WTC11 (cell line): ENCODE measurements around the gene SPIRE1. TPM values are rescaled to one million over a fixed set of nuclear protein-coding genes. Genes with fewer than 3 reads are reported as not detected.

Source experiments
- ATAC-seq: fragments of 200-7000 bp; cut with Tn5 transposase; 2 replicates; pipeline ENCODE4 v1.10.0; 2021; ENCODE audit warnings: mild to moderate bottlenecking, moderate library complexity
- Bru-seq: library from RNA; stranded (reverse); fragments of 400-500 nt; gene quantifications from one replicate; lab custom pipeline; 2021; lab: Mats Ljungman, UMichigan
- CTCF ChIA-PET: fragments of 300-600 bp; sonication (Branson Sonifier 250); formaldehyde crosslinking; loops from one replicate; lab custom pipeline; 2021; ENCODE audit warnings: antibody characterized with exemption; lab: Charles Lee
- POLR2A ChIA-PET: fragments of 350-600 bp; sonication (Branson Sonifier 250); formaldehyde crosslinking; loops from one replicate; lab custom pipeline; 2021; ENCODE audit warnings: antibody characterized with exemption; lab: Charles Lee
- DNase-seq: peaks from one replicate; pipeline ENCODE4 v3.0.0; 2021; ENCODE audit warnings: low spot score
- H3K27ac Mint-ChIP-seq: 2 replicates; pipeline ENCODE4 v1.8.0; 2021; ENCODE audit warnings: mixed read lengths
- H3K27me3 Mint-ChIP-seq: 2 replicates; pipeline ENCODE4 v1.8.0; 2021; ENCODE audit warnings: low read depth, mild to moderate bottlenecking, moderate library complexity, mixed read lengths
- H3K36me3 Mint-ChIP-seq: 2 replicates; pipeline ENCODE4 v1.8.0; 2021; ENCODE audit warnings: mixed read lengths
- H3K4me1 Mint-ChIP-seq: 2 replicates; pipeline ENCODE4 v1.8.0; 2022; ENCODE audit warnings: mixed read lengths
- H3K4me3 Mint-ChIP-seq: 2 replicates; pipeline ENCODE4 v1.8.0; 2021; ENCODE audit warnings: mild to moderate bottlenecking, moderate library complexity, mixed read lengths
- H3K9me3 Mint-ChIP-seq: 2 replicates; pipeline ENCODE4 v1.8.0; 2021; ENCODE audit warnings: mixed read lengths
- CBFB ChIP-seq: sonication (generic); formaldehyde crosslinking; IDR thresholded peaks from 2 replicates; pipeline ENCODE4 v1.8.1; 2022; ENCODE audit warnings: mild to moderate bottlenecking, low read depth, missing genetic modification reagents
- CREB1 ChIP-seq: sonication (generic); formaldehyde crosslinking; IDR thresholded peaks from 2 replicates; pipeline ENCODE4 v1.8.0; 2023; ENCODE audit warnings: mild to moderate bottlenecking, missing genetic modification reagents
- CREM ChIP-seq: sonication (generic); formaldehyde crosslinking; IDR thresholded peaks from 2 replicates; pipeline ENCODE4 v1.8.1; 2022; ENCODE audit warnings: mild to moderate bottlenecking, missing genetic modification reagents, moderate library complexity
- E2F5 ChIP-seq: sonication (generic); formaldehyde crosslinking; IDR thresholded peaks from 2 replicates; pipeline ENCODE4 v1.8.1; 2022; ENCODE audit warnings: mild to moderate bottlenecking, moderate library complexity, missing genetic modification reagents
- ETV6 ChIP-seq: sonication (generic); formaldehyde crosslinking; IDR thresholded peaks from 2 replicates; pipeline ENCODE4 v1.8.1; 2022; ENCODE audit warnings: mild to moderate bottlenecking, missing genetic modification reagents
- FOXK1 ChIP-seq: sonication (generic); formaldehyde crosslinking; IDR thresholded peaks from 2 replicates; pipeline ENCODE4 v1.8.0; 2022; ENCODE audit warnings: mild to moderate bottlenecking, moderate library complexity, missing genetic modification reagents
- HMGXB4 ChIP-seq: sonication (generic); formaldehyde crosslinking; IDR thresholded peaks from 2 replicates; pipeline ENCODE4 v1.8.1; 2023; ENCODE audit warnings: mild to moderate bottlenecking, moderate library complexity, missing genetic modification reagents
- IRF2 ChIP-seq: sonication (generic); formaldehyde crosslinking; IDR thresholded peaks from 2 replicates; pipeline ENCODE4 v1.8.0; 2022; ENCODE audit warnings: low read depth, missing genetic modification reagents, borderline replicate concordance
- JAZF1 ChIP-seq: fragments of 250-450 bp; sonication (Bioruptor Pico); IDR thresholded peaks from 2 replicates; pipeline ENCODE4 v1.9.0; 2021; ENCODE audit warnings: moderate library complexity, mild to moderate bottlenecking, inconsistent platforms
- MAX ChIP-seq: sonication (generic); formaldehyde crosslinking; IDR thresholded peaks from 2 replicates; pipeline ENCODE4 v1.8.0; 2022; ENCODE audit warnings: mild to moderate bottlenecking, missing genetic modification reagents
- SMAD4 ChIP-seq: sonication (generic); formaldehyde crosslinking; IDR thresholded peaks from 2 replicates; pipeline ENCODE4 v1.8.0; 2022; ENCODE audit warnings: mild to moderate bottlenecking, missing genetic modification reagents
- SP1 ChIP-seq: sonication (generic); formaldehyde crosslinking; conservative IDR thresholded peaks from 2 replicates; pipeline ENCODE4 v1.8.1; 2022; ENCODE audit warnings: missing genetic modification reagents
- TCF7 ChIP-seq: sonication (generic); formaldehyde crosslinking; IDR thresholded peaks from 2 replicates; pipeline ENCODE4 v1.8.0; 2022; ENCODE audit warnings: mild to moderate bottlenecking, low read depth, missing genetic modification reagents, moderate library complexity
- TEAD4 ChIP-seq: sonication (generic); formaldehyde crosslinking; IDR thresholded peaks from 2 replicates; pipeline ENCODE4 v1.8.0; 2022; ENCODE audit warnings: mild to moderate bottlenecking, missing genetic modification reagents
- TP53 ChIP-seq: sonication (generic); formaldehyde crosslinking; IDR thresholded peaks from 2 replicates; pipeline ENCODE4 v1.8.1; 2023; ENCODE audit warnings: mild to moderate bottlenecking, missing genetic modification reagents
- ZBTB21 ChIP-seq: sonication (generic); formaldehyde crosslinking; IDR thresholded peaks from 2 replicates; pipeline ENCODE4 v1.8.1; 2023; ENCODE audit warnings: mild to moderate bottlenecking, missing genetic modification reagents, borderline replicate concordance
- ZMAT4 ChIP-seq: fragments of 250-450 bp; sonication (Bioruptor Pico); IDR thresholded peaks from 2 replicates; pipeline ENCODE4 v1.9.0; 2021; ENCODE audit warnings: mild to moderate bottlenecking
- ZNF121 ChIP-seq: sonication (generic); formaldehyde crosslinking; IDR thresholded peaks from 2 replicates; pipeline ENCODE4 v1.8.0; 2023; ENCODE audit warnings: missing genetic modification reagents
- ZNF219 ChIP-seq: sonication (generic); formaldehyde crosslinking; IDR thresholded peaks from 2 replicates; pipeline ENCODE4 v1.8.0; 2023; ENCODE audit warnings: missing genetic modification reagents, mild to moderate bottlenecking, borderline replicate concordance
- ZNF317 ChIP-seq: sonication (generic); formaldehyde crosslinking; IDR thresholded peaks from 2 replicates; pipeline ENCODE4 v1.8.1; 2023; ENCODE audit warnings: low read depth, mild to moderate bottlenecking, moderate library complexity, missing genetic modification reagents, borderline replicate concordance
- ZNF416 ChIP-seq: fragments of 250-450 bp; sonication (Bioruptor Pico); IDR thresholded peaks from 2 replicates; pipeline ENCODE4 v1.9.0; 2021; ENCODE audit warnings: mild to moderate bottlenecking, inconsistent platforms
- ZNF425 ChIP-seq: fragments of 250-450 bp; sonication (Bioruptor Pico); conservative IDR thresholded peaks from 2 replicates; pipeline ENCODE4 v1.9.0; 2021; ENCODE audit warnings: mild to moderate bottlenecking
- long read RNA-seq, 3 experiments: library from RNA in 1 of 3; library from capped mRNA in 1 of 3; library from polyadenylated mRNA in 1 of 3; unstranded in 2 of 3; stranded (forward) in 1 of 3; transcript quantifications; one replicate each; pipeline ENCODE4 v2.0.0, GENCODE V29; 2021
- total RNA-seq: library from RNA; stranded (reverse); gene quantifications from 3 replicates; pipeline ENCODE4 v1.2.3, GENCODE V29; 2021
- TF ChIP-seq, protein P1 (sequence below): sonication (generic); formaldehyde crosslinking; conservative IDR thresholded peaks from 2 replicates; pipeline ENCODE4 v1.8.1; 2023; ENCODE audit warnings: mild to moderate bottlenecking, low read depth, missing genetic modification reagents, moderate library complexity
- TF ChIP-seq, protein P2 (sequence below): sonication (generic); formaldehyde crosslinking; IDR thresholded peaks from 2 replicates; pipeline ENCODE4 v1.8.1; 2022; ENCODE audit warnings: mild to moderate bottlenecking, missing genetic modification reagents, moderate library complexity, borderline replicate concordance
- TF ChIP-seq, protein P3 (sequence below): fragments of 250-450 bp; sonication (Bioruptor Pico); IDR thresholded peaks from 2 replicates; pipeline ENCODE4 v1.9.0; 2021; ENCODE audit warnings: moderate library complexity, mild to moderate bottlenecking, inconsistent platforms, borderline replicate concordance

SPIRE1 gene
- total RNA-seq (13.5 to 19.3 TPM (median 15.5 TPM) in 3 replicates), Bru-seq, nascent RNA (percentile 60 among the genes with signal in this experiment)
- long read RNA-seq, experiment 1, full-length matches to known transcripts, result 38 of 87 reads
- long read RNA-seq, experiment 1, partial matches to known transcripts, result 7 of 87 reads
- long read RNA-seq, experiment 1, other reads (novel, unspliced or antisense), result 42 of 87 reads
- long read RNA-seq, experiment 2, full-length matches to known transcripts, result 3 of 15 reads
- long read RNA-seq, experiment 2, partial matches to known transcripts, result 1 of 15 reads
- long read RNA-seq, experiment 2, other reads (novel, unspliced or antisense), result 11 of 15 reads
- long read RNA-seq, experiment 3, partial matches to known transcripts, result 0 of 1 reads
- long read RNA-seq, experiment 3, other reads (novel, unspliced or antisense), result 1 of 1 reads

DNA sequence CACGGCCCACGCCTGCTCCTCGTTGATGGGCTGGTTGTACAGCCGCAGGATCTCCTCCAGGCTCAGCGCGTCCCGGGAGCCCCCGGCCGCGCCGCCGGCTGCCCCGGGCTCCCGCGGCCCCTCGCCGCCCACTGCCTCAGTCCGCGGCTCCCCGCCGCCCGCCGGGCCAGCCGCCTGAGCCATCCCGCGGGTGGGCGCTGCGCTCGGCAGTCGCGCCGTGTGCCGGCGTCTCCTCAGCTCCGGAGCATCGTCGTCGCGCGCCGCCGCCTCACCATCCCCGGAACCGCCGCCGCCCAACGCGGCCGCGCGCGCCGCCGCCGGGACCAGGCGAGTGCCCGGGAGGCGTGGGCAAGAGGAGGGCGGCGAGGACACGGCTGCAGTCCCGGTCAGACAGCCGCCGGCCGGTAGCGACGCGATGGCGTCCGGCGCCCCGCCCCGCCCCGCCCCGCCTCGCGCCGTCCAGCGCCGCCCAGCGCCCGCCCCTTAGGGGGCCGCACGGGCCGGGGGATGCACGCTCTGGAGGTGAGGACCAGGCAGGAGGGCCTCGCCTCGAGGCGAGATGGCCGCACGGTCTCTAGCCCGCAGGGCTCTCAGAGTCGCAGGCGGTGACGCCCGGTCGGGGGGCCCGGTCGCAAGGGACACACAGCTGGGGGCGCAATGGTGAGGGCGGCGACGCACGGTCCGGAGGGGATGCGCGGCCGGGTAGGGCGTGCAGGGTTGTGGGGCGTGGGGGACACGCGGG is at the start of gene SPIRE1:
TSS of gene SPIRE1 (minus strand) at position 424 of the 742 bp plus-strand sequence. CDS start at position 183, 241 bp downstream.
- H3K27ac Mint-ChIP-seq, result peak within 1 kb of the TSS; percentile 94
- ChIA-PET POLR2A (no interaction called here), CTCF (interaction anchor here (0.6 to 2.2 kb wide), 3 partner anchors 118 to 264 kb away, joined by 3 to 12 read pairs (median 6); no protein-coding TSS in a partner anchor)
- H3K36me3 Mint-ChIP-seq, result 0 out of 2 replicates have a peak, but pooled peaks cover 3% of the 10 kb centered on the region
- ATAC-seq (peak; percentile 84), DNase-seq (peak; percentile 60)
- H3K4me3 Mint-ChIP-seq, result peak within 1 kb of the TSS; percentile 90
- no peaks in the 10 kb centered on the region for H3K9me3 Mint-ChIP-seq
- H3K27me3 Mint-ChIP-seq, result peaks cover 23% of the 10 kb centered on the region
- peaks cover 36% of the 10 kb centered on the region for H3K4me1 Mint-ChIP-seq
- no peak; the same call in none of the 2 replicates for TF ChIP-seq TCF7 (CRISPR knock-in tag)
- TF ChIP-seq E2F5 (CRISPR knock-in tag), result 0 out of 2 replicates have a peak, but pooled peaks have one; percentile 43
- peak; percentile 76 for TF ChIP-seq SP1 (CRISPR knock-in tag)
- TF ChIP-seq, protein P1, sequence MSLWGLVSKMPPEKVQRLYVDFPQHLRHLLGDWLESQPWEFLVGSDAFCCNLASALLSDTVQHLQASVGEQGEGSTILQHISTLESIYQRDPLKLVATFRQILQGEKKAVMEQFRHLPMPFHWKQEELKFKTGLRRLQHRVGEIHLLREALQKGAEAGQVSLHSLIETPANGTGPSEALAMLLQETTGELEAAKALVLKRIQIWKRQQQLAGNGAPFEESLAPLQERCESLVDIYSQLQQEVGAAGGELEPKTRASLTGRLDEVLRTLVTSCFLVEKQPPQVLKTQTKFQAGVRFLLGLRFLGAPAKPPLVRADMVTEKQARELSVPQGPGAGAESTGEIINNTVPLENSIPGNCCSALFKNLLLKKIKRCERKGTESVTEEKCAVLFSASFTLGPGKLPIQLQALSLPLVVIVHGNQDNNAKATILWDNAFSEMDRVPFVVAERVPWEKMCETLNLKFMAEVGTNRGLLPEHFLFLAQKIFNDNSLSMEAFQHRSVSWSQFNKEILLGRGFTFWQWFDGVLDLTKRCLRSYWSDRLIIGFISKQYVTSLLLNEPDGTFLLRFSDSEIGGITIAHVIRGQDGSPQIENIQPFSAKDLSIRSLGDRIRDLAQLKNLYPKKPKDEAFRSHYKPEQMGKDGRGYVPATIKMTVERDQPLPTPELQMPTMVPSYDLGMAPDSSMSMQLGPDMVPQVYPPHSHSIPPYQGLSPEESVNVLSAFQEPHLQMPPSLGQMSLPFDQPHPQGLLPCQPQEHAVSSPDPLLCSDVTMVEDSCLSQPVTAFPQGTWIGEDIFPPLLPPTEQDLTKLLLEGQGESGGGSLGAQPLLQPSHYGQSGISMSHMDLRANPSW (CRISPR knock-in tag), result peak; percentile 74; the same call in 1 of the 2 replicates
- 0 out of 2 replicates have a peak, but pooled peaks have one; percentile 53 for TF ChIP-seq CBFB
- TF ChIP-seq HMGXB4 (CRISPR knock-in tag), result peak; percentile 63; the same call in 1 of the 2 replicates
- TF ChIP-seq ZNF317, result no peak
- TF ChIP-seq, protein P2, sequence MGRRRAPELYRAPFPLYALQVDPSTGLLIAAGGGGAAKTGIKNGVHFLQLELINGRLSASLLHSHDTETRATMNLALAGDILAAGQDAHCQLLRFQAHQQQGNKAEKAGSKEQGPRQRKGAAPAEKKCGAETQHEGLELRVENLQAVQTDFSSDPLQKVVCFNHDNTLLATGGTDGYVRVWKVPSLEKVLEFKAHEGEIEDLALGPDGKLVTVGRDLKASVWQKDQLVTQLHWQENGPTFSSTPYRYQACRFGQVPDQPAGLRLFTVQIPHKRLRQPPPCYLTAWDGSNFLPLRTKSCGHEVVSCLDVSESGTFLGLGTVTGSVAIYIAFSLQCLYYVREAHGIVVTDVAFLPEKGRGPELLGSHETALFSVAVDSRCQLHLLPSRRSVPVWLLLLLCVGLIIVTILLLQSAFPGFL (CRISPR knock-in tag), result no peak
- no peak for TF ChIP-seq ZNF425
- no peak for TF ChIP-seq IRF2
- TF ChIP-seq CREB1 (CRISPR knock-in tag), result peak; percentile 65; the same call in 1 of the 2 replicates
- no peak for TF ChIP-seq JAZF1 (CRISPR knock-in tag)
- no peak for TF ChIP-seq SMAD4 (CRISPR knock-in tag)
- 0 out of 2 replicates have a peak, but pooled peaks have one; percentile 64 for TF ChIP-seq ZBTB21
- TF ChIP-seq TEAD4, result no peak; the same call in 1 of the 2 replicates
- TF ChIP-seq ZMAT4, result no peak
- TF ChIP-seq FOXK1, result 0 out of 2 replicates have a peak, but pooled peaks have one; percentile 67
- TF ChIP-seq ZNF416 (CRISPR knock-in tag), result no peak
- TF ChIP-seq, protein P3, sequence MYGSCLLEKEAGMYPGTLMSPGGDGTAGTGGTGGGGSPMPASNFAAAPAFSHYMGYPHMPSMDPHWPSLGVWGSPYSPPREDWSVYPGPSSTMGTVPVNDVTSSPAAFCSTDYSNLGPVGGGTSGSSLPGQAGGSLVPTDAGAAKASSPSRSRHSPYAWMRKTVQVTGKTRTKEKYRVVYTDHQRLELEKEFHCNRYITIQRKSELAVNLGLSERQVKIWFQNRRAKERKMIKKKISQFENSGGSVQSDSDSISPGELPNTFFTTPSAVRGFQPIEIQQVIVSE, result no peak
- peak; percentile 91 for TF ChIP-seq TP53 (CRISPR knock-in tag)
- peak; percentile 89 for TF ChIP-seq MAX (CRISPR knock-in tag)
- 0 out of 2 replicates have a peak, but pooled peaks have one; percentile 62 for TF ChIP-seq ETV6 (CRISPR knock-in tag)
- no peak for TF ChIP-seq ZNF121
- no peak for TF ChIP-seq ZNF219 (CRISPR knock-in tag)
- TF ChIP-seq CREM (CRISPR knock-in tag), result no peak
